ENCODE results near the gene DDA1.

DDA1 gene

DNA sequence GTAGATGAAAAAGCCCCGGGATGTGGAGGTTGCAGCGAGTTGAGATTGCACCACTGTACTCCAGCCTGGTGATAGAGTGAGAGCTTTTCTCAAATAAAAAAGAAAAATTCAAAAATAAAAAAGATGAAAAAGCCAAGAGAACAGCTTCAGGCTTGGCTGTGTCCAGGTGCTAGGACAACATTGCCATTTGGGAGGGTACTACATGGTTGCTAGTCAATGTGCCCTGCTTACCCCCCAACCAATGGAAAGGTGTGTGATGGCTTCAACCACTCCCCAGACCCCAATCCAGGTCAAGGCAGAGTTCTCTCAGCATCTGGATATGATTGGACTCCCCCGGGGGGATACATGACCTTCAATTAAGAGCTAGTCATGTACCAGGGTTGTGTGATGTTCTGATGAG is 29.9 kb upstream of the DDA1 start:
- ChIA-PET CTCF (no interaction called here), POLR2A (ENCODE audit: low non-redundant PET) (no interaction called here)
- H3K27ac ChIP-seq = peak overlapping the region; percentile 31
- TF ChIP-seq, protein P1, sequence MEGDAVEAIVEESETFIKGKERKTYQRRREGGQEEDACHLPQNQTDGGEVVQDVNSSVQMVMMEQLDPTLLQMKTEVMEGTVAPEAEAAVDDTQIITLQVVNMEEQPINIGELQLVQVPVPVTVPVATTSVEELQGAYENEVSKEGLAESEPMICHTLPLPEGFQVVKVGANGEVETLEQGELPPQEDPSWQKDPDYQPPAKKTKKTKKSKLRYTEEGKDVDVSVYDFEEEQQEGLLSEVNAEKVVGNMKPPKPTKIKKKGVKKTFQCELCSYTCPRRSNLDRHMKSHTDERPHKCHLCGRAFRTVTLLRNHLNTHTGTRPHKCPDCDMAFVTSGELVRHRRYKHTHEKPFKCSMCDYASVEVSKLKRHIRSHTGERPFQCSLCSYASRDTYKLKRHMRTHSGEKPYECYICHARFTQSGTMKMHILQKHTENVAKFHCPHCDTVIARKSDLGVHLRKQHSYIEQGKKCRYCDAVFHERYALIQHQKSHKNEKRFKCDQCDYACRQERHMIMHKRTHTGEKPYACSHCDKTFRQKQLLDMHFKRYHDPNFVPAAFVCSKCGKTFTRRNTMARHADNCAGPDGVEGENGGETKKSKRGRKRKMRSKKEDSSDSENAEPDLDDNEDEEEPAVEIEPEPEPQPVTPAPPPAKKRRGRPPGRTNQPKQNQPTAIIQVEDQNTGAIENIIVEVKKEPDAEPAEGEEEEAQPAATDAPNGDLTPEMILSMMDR (conservative IDR thresholded peaks at IDR 0.05; ENCODE audit: low read depth) = no peak
- no peak for DNase-seq (ENCODE audit: low spot score)

DNA sequence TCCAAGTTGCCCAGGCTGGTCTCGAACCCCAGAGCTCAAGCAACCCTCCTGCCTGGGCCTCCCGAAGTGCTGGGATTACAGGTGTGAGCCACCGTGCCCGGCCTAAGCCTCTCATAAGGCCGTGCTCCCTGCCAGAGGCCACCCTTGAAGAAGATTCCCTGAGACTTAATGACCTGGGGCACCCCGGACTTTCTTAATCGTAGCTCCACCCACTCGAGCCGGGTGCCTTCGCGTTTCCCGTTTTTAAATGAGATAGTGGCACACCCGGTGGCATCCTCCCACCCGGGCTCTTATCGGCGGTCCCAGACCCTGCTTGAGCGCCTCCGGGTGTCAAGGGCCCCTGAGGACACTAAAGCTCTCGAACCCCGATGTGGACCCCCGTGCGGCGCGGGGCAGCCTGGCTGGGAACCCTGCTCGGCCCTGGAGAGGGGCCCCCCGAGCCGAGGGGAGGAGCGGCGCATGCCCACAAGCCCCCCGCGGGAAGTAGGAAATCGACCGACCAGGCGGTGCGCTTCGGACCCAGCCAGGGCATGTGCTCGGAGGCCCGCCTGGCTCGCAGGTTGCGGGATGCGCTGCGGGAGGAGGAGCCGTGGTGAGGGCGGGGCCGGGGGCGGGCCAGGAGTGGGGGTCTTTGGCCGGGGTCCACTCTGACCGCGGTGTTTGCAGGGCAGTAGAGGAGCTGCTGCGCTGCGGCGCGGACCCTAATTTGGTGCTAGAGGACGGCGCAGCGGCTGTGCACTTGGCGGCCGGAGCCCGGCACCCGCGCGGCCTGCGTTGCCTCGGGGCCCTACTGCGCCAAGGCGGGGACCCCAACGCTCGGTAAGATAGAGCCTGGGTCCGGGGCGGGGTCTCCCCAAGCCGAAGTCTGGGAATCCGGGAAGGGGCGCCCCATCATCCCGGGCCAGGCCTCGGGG is 27.7 kb upstream of the DDA1 start, which contains the start of gene ANKLE1:
ANKLE1 (plus strand) TSS at position 511 of the 914 bp plus-strand sequence; CDS start at position 531, 20 bp downstream.
- POLR2A ChIA-PET (ENCODE audit: low non-redundant PET) = no interaction called here
- TF ChIP-seq, protein P1 (conservative IDR thresholded peaks at IDR 0.05; ENCODE audit: low read depth) = no peak
- H3K27ac ChIP-seq = no peak within 1 kb of the TSS
- peak; percentile 20 for DNase-seq (ENCODE audit: low spot score)
- CTCF ChIA-PET = interaction anchor here (0.6 to 2.1 kb wide), 19 partner anchors 9 to 511 kb away, joined by 3 to 16 read pairs (median 4); partner anchors contain the start of gene OCEL1

DNA sequence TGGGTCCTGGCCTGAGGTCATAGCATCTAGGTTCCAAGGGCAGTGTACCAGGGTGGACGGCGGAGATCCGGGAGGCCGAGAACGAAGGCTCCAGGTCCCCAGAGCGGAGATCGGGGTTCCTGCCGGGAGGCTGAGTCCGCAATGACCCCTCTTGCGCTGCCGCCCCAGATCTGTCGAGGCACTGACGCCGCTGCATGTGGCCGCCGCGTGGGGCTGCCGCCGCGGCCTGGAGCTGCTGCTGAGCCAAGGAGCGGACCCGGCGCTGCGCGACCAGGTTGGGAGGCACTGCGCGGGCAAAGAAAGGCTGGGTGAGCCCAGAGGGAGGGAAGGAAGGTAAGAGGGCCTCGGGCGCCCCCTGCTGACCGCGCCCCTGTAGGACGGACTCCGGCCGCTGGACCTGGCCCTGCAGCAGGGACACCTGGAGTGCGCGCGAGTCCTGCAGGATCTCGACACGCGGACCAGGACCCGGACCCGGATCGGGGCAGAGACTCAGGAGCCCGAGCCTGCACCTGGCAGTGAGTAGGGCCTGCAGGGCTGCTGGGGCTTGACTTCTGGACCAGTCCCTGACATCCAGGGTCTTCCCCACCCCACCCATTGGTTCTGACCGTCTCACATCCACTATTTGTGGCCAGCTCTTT is 26.8 kb upstream of the DDA1 start:
- ChIA-PET POLR2A (ENCODE audit: low non-redundant PET) (no interaction called here), CTCF (interaction anchor here (0.6 to 2.1 kb wide), 19 partner anchors 8 to 512 kb away, joined by 3 to 16 read pairs (median 4); partner anchors contain the start of gene OCEL1)
- no peak overlapping the region for H3K27ac ChIP-seq
- peak; percentile 81 for DNase-seq (ENCODE audit: low spot score)
- TF ChIP-seq, protein P1 (conservative IDR thresholded peaks at IDR 0.05; ENCODE audit: low read depth) = peak; percentile 98

DNA sequence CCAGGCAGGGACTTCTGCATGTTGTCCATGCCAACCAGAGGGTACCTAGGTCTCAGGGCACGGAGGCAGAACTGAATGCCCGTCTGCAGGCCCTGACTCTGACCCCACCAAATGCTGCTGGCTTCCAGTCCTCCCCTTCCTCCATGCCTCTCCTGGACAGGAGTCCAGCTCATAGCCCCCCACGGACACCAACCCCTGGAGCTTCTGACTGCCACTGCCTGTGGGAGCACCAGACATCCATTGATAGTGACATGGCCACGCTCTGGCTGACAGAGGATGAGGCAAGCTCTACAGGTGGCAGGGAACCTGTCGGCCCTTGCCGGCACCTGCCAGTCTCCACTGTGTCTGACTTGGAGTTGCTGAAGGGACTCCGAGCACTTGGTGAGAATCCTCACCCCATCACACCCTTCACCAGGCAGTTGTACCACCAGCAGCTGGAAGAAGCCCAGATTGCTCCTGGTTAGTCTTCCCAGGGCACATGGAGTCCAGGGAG is 25.8 kb upstream of the DDA1 start:
- DNase-seq (ENCODE audit: low spot score) = no peak
- POLR2A ChIA-PET (ENCODE audit: low non-redundant PET) = no interaction called here
- H3K27ac ChIP-seq = no peak overlapping the region
- TF ChIP-seq, protein P1 (conservative IDR thresholded peaks at IDR 0.05; ENCODE audit: low read depth) = no peak
- CTCF ChIA-PET = interaction anchor here (0.6 to 2.1 kb wide), 8 partner anchors 9 to 458 kb away, joined by 3 to 16 read pairs (median 4); partner anchors contain the start of gene USHBP1

DNA sequence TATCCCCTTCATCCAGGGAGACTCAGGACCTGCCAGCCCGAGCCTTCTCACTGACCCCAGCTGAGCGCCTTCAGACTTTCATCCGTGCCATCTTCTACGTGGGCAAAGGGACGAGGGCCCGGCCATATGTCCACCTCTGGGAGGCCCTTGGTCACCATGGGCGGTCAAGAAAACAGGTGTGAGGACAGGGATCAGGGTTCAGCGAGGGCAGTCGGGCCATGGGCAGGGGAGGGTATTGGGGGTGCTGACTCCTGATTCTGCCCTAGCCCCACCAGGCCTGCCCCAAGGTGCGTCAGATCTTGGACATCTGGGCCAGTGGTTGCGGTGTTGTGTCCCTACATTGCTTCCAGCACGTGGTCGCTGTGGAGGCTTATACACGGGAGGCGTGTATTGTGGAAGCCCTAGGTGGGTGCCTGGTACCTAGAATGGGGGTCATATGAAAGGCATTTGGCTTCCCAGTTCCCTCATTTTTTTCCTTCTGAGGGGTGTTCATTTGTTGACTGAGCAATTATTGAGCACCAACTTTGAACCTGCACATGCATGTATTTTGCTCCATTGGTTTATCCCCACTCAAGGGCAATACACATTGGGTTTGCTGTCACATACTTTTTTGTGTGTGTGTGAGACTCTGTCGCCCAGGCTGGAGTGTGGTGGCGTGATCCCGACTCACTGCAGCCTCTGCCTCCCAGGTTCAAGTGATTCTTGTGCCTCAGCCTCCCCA is 23.8 kb upstream of the DDA1 start:
- DNase-seq (ENCODE audit: low spot score) = no peak
- ChIA-PET CTCF (no interaction called here), POLR2A (ENCODE audit: low non-redundant PET) (interaction anchor here (0.7 kb wide), 1 partner anchor 215 kb away, joined by 3 read pairs; no protein-coding TSS in a partner anchor)
- no peak overlapping the region for H3K27ac ChIP-seq
- TF ChIP-seq, protein P1 (conservative IDR thresholded peaks at IDR 0.05; ENCODE audit: low read depth) = no peak

DNA sequence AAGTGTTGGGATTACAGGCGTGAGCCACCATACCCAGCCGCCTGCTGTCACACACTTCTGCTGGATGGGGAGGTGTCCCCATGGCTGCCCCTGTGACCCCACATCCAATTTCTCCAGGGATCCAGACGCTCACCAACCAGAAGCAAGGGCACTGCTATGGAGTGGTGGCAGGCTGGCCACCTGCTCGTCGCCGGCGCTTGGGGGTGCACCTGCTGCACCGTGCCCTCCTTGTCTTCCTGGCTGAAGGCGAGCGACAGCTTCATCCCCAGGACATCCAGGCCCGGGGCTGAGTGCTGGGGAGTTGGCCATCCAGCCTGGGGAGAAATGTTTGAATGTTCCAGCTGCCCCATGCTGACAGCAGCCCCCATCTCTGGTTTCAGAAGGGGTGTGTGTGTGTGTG is 23.1 kb upstream of the DDA1 start:
- ChIA-PET POLR2A (ENCODE audit: low non-redundant PET) (no interaction called here), CTCF (no interaction called here)
- TF ChIP-seq, protein P1 (conservative IDR thresholded peaks at IDR 0.05; ENCODE audit: low read depth) = no peak
- H3K27ac ChIP-seq = no peak overlapping the region
- no peak for DNase-seq (ENCODE audit: low spot score)

All from RWPE1 (cell line).